Caki2 (cell line): ENCODE results near the gene KRI1. TPM values are rescaled to one million over a fixed set of nuclear protein-coding genes. Genes with fewer than 3 reads are reported as not detected.
A peak's percentile ranks its signal among the peaks of the same experiment; 100 is the strongest.
"Not testable (repeated sequence)": the region's sequence is repeated elsewhere in the genome, so short reads cannot be mapped to it uniquely, and the experiment has no call there.

Experiments
- DNase-seq: peaks from one replicate; pipeline ENCODE4 v3.0.0-alpha.2; 2015; ENCODE audit warnings: low read depth
- in situ Hi-C: cut with HindIII; loops from 2 replicates; pipeline ENCODE4 v1.10.0; 2016; ENCODE audit warnings: low sequenced_read_pairs, low pct_unique_long_range_greater_than_20kb, mixed read lengths
- total RNA-seq: library from RNA; depleted of rRNA; stranded (reverse); fragments of >200 nt; shearing (Covaris generic); gene quantifications from 2 replicates; pipeline ENCODE4 v1.2.3, GENCODE V29; 2014; ENCODE audit warnings: low replicate concordance

KRI1 gene
- total RNA-seq, 1 experiment from 2014 or later: 7.5 TPM

DNA sequence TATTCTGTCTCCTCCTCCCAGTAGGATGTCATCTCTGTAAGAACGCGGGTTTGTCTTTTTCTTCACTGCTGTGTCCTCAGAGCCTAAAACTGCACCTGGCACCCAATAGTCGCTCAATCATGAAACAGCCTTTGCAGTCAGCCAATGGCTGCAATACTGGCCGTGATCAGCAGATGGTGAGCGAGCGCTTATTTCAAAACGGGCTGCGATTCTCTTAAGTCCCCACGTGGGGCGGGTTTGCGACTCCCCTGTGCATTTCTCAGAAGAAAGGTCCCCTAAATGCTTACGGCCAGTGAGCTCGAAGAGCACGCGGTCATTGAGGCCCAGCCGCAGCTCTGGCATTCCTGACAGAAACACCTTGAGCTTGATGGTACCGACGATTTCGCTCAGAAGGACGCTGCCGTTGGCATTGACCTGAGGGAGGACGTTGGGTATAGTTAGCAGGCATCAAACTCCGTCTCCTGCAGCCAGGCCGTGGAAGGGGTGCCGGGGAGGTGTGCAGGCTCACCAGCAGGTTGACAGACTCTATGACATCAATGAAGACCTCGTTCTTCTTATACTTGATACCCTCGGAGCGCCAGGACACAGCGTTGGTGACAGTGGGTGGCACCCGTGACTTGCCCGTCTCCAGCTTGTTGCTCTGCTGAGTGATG is 15.3 kb upstream of the KRI1 start:
- DNase-seq: peak; percentile 50
- in situ Hi-C loops: no loop called here

DNA sequence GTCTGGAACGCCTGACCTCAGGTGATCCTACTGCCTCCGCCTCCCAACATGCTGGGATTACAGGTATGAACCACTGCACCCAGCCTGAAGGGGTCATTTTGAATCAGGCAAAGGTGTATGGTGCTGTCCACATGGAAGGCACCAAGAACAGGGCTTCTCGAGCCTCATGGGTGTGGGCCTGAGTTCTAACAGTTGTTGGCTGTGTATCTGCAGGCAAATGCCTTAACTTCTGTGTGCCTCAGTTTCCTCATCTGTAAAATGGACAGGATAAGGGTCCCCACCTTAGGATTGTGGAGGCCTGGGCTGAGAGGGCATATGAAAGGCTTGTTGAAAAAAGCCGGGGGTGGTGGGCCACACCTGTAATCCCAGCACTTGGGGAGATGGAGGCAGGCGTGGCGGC is 12.1 kb upstream of the KRI1 start:
- DNase-seq: no peak
- in situ Hi-C loops: no loop called here

DNA sequence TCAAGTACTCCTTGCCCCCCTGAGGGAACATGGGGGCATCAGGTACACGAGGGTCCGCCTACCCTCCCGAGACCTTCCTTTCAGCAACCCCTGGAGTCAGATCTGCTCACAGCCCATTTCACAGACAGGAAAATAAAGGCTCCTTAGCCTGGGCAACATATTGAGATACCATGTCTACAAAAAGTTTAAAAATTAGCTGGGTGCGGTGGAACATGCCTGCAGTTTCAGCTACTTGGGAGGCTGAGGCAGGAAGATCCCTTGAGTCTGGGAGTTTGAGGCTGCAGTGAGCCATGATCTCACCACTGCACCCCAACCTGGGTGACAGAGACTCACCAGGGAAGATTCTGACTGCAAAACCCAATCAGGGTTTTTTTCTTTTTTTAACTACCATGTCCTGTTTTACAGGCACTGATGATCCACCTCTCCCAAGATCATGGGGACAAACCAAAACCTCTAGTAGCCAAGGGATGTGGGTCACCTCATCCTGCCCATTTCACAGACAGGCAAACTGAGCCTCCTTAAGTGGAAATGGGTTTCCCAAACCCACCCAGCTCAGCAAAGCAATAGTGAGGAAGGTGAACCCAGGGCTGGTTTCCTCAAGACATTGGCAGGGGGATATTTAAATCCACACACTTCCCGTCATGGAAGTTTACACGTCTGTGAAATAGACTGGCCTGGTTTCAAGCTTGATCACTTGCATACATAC is 9.4 kb upstream of the KRI1 start:
- DNase-seq: no peak
- in situ Hi-C loops: no loop called here

DNA sequence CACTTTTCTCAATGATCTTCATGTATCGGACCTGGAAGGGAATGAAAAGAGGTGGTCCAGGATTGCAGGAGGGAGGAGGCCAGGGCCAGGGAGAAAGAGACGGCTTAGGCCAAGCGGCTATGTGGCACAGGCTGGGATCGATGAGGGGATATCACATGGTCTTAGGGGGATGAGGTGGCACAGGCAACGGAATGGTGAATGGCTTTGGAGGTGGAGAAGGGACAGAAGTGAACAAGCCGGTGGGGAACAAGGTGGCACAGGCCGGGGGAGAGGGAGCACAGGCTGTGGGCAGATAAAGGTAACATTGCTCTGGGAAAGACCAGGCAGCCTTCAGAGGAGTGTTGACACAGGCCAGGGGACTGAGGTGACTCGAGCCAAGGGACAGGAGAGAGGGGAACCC is 8.7 kb upstream of the KRI1 start:
- no peak for DNase-seq
- in situ Hi-C loops: no loop called here

DNA sequence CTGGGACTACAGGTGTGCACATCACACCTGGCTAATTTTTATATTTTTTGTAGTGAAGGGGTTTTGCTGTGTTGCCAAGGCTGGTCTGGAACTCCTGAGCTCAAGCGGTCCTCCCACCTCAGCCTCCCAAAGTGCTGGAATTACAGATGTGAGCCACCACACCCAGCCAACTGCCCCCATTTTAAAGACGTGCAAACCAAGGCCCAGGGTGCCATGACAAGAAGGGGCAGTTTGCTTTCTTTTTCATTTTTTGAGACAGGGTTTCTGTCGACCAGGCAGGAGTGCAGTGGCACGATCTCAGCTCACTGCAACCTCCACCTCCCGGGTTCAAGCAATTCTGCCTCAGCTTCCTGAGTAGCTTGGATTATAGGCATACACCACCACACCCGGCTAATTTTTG is 8.0 kb upstream of the KRI1 start:
- DNase-seq, in situ Hi-C loops: not testable (repeated sequence)

DNA sequence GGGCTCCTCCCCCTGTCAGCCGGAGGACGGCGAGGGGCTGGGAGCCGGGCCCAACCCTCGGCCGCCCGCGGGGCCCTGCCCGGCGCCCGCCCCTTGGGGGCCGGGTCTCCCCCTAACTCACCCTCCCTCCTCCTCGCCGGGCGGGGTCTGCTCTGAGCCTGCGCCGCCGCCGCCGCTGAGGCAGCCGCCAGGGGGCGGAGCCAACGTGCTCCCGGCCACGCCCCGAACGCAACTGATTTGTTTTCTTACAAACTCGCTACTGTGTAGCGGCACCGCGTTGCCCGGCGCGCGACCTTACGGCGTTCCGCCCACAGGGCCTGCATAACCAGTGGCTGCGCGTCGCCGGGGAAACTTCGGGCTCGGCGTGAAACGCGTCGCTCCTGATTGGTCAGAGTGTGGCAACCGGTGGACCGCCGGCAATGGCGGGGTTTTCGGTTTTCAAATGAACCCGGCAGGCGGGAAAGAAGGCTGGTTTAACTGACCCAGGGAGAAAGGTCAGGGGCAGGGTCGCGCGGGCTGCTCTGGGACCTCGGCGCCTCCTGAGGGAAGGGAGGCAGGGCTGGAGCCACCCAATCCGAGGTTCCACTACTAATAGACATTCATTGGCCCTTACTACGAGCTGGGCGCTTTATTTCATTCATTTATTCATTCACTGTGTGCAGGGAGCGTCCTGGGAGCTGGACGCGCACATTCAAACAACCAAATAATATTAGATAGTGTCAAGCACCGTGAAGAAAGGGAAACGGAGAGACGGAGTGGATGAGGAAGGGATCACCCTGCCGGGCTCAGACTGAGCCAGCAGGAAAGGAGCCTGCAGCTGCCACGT is 3.2 kb upstream of the KRI1 start, which contains the start of gene CDKN2D:
TSS of gene CDKN2D (minus strand) at position 154 of the 826 bp plus-strand sequence. CDS start 326 bp downstream, outside the sequence.
- in situ Hi-C loops: no loop called here
- DNase-seq: peak; percentile 97

DNA sequence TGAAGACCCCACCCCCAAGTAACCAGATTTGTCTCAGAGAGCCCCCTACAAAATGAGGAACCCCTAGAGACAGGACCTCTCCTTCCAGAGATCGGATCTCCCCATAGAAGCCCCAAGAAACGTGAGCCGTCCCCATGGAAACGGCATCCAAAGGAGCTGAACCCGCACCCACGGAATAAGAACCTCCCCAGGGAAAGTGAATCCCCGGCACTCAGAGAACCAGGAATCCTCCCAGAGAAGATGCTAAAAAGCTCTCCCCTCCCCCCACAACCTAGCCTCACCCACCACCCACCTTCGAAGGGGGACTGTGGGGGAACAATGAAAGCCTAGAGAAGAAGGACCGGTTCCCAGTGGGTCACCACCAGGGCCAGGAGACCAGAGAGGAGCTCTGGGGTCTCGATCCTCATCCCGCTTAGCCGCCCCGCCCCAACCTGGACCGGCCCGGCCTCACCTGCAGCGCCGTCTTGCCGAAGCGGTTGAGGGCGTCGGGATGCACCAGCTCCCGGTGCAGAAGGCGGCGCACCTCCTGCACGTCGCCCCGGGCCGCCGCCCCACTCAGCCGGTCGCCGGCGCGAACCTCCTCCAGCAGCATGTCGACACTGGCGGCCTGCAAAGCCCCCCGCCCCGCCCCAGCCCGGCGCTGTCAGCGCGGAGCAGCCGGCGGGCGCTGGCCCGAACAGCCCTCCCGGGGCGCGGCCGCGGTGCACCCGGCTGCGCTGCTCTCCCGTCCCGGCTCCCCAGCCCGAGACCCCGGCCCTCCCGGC is 2.4 kb upstream of the KRI1 start:
- in situ Hi-C loops: no loop called here
- no peak for DNase-seq

DNA sequence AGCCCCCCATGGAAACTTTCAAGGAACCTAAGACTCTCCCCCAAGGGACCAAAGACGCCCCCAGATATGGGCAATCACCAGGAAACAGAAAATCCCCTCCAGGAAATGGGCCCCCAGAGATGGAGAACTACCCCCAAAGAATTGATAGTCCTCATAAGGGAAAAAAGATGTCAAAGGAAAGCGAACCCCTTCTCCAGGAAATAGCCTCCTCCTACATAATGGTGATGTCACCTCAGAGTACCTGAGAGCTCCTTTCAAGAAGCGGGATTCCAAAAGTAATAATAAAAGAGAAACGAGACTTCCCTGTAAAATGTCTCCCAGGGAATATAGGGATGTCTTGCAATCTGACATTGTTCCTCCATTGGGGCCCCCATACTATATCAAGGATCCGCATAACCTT is 1.8 kb upstream of the KRI1 start:
- in situ Hi-C loops: no loop called here
- no peak for DNase-seq

DNA sequence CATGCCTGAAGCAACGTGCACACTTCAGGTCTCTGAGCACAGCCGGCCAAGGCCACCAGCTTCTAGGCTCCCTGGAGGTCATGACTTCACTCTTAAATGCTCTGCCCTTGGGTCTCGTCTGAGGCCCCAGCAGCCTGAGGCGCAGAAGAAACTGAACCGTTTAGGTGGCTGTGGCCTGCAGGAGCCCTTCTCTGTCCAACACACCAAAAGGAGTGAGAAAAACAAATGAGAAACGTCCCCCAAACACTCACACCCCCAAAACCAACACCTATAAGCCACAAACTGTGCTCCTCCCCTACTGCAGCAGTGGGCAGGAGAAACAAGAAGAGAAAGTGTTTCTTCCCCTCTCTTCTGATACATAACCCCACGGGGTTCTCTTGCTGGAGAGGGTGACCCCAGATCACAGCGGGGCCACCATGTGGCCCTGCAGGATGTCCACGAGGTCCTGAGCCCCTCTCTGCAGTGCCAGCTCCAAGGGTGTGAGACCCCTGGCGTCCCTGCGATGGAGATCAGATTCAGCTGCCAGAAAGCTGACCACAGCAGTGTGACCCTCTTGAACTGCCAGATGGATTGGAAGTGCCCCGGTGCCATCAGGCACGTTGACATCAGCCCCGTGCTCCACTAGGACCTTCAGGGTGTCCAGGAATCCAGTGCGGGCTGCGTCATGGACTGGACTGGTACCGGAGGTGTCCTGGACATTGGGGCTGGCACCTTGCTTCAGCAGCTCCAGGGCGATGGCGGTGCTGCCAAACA is 1.0 kb upstream of the KRI1 start:
- in situ Hi-C loops: no loop called here
- no peak for DNase-seq

DNA sequence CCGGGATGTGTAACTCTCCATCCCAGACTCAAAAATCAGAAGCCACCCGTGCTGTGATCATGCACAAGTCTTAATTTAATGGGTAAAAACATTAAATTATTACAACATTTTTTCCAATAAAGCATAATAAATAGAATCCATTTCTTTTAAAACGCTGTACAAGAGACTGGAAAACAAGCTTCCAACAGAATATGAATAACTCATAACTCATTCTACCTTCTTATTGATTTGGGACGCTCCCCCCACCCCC is 523 bp upstream of the KRI1 start:
- in situ Hi-C loops: no loop called here

DNA sequence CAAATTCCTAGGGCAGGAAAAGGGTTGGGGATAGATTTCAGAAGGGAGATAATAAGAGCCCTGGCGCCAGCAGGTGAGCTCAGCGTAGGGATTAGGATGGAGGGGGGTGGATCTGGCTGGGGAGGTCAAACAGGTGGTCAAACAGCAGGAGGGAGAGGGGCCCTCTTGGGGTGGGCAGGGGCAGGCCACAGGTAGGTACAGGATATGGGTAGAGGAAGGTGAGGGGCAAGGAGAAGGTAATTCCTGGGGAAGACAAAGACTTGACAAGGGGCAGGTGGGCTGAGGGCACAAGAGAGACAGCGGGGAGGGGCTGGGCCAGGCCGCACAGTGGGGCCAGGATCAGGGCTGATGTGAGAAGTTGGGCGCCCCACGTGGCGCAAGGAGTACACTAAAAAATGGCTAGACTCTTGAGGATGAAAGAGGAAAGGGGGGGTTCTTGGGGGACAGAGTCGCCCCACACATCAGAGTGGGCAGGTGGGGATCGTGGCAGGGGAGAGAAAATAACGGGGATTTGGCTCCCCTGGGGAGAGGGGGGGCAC is 713 bp downstream of the KRI1 start:
- no peak for DNase-seq

More for the DNA sequence above, 523 bp upstream of the KRI1 start:
- DNase-seq: no peak

DNA sequence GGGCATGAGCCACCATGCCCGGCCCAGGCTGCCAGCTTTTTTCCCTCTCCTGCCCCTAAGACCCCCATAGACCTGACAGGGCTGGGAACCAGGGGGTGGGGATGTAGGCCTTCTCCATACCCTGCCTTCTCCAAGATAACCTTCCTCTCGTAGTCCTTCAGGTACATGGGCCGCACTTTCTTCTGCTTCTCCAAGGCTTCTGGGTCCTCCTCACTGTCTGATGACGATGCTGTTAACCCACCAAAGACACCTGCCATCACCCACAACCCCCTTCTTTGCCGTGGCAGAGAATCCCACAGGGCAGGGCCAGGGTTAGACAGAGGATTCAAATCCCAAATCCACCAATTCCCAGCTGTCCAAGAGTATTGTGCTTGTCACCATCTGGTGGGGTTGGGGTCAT is 3.2 kb downstream of the KRI1 start:
- in situ Hi-C loops: no loop called here
- DNase-seq: no peak

More for the DNA sequence above, 713 bp downstream of the KRI1 start:
- in situ Hi-C loops: no loop called here

DNA sequence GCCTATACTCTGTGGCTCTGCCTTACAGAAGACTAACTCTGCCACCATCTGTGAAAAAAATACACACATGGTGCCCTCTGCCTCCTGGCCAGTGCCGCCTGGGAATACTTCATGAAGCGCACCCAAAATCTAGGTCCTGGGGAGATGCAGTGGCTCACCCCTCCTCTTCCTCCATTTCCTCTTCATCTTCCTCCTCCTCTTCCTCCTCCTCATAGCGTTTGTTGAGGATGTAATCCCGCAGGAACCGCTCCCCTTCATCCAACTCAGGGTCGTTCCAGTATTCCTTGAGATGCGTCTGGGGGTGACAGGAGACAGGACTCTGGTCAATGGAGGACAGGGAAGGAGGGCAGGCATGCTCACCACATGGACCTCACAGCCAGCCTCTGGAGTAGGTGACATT is 5.7 kb downstream of the KRI1 start:
- in situ Hi-C loops: no loop called here
- no peak for DNase-seq

DNA sequence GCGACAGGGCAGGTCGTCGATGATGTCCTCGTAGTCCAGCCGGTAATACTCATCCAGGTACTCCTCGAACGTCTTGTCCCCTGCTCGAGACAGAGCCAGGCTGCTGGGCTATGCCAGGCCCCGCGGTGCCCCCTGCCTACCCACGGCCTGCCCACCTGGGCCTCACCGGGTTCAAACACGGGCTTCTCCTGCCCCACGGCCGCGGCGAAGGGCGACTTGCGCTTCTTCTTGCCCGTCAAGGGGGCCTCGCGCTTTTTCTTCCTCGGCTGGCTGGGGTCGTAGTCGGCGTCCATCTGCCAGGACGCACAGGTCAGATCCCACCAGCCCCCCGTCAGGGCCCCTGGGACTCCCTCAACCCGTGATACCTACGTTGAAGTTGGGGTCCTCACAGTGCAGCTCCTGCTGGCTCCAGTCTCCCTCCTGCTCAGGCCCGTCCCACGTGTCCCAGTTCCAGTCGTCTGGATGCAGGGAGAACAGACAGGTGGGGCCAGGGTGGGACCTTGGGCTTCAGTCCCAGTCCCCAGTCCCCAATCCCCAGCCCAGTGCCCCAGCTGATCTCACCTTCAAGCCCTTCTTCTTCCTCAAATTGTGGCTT is 8.1 kb downstream of the KRI1 start:
- DNase-seq: no peak
- in situ Hi-C loops: no loop called here

DNA sequence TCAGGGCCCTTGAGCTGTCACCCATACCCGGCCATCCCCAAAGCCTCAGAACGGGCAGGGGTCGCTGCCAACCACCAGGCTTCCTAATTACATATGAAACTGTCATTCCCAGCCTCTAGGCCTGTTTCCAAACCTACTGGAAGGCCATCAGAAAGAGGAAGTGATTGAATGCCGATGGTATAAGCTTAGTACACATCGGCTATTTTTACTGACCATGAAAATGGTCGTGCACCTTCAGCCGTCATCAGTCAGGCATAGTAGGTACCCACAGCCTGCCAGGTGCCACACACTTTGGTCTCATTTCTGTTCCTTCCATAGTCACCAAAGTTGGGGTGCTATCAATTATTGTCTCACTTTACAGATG is 10.2 kb downstream of the KRI1 start:
- in situ Hi-C loops: no loop called here

DNA sequence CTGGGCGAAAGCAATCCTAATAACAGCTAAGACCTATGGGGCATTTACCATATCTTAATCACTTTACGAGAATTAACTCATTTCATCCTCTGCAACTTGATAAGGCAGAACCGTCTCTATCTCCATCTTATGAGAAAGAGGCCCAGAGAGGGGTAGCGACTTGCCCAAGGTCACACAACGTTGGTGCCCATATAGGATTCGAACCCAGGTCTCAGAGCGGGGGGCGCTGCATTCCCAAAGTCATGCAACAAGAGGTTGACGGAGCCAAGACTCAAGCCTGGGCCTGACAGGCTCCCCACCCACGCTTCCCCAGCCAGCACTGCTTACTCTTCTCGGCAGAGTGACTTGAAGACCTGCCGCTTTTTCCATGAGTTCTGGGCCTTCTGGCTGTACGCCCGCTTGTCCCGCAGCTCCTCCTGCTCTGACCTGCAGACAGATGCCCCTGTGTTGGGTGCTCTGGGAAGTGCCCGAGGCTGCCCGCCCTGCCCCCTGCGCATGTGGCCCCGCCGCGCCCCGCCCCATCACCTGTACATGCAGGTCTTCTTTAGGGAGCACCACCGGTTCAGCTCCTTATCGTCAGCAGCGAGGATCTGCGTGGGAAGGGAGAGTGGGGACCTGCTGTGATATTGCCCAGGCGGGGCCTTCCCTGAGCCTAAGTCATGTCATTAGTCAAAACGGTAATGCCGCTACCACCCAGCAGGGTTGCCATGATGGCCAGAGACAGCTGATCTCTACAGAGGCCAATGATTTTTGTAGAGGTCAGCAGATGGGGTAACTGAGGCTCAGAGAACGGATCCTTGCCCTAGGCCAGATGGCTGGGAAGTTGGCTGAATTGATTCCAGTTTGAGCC is 10.8 kb downstream of the KRI1 start:
- DNase-seq: no peak
- in situ Hi-C loops: no loop called here

More for the DNA sequence above, 10.2 kb downstream of the KRI1 start:
- no peak for DNase-seq

DNA sequence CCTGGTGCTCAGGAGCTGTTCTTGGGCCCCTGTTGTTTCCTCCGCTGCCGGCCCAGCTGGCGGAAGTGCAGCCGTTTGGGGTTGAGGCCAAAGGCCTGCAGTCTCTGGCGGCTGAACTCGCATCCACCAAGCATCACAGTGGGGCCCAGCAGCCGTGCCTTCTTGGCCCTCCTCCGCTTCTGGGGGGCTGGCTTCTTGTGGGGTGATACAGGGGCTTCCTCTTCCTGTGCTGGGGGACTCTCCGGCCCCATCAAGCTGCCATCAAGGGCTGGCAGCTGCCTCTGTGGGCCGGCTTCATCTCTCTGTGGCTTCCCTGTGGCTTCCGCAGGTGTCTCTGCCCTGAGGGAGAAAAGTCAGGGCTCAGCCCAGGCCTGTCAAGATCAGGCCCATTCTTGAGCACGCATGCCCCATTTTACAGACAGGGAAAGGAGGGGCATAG is 11.8 kb downstream of the KRI1 start:
- in situ Hi-C loops: no loop called here

More for the DNA sequence above, 11.8 kb downstream of the KRI1 start:
- no peak for DNase-seq
